AG09319 (cell line): ENCODE measurements around the gene WDR89.
"Not testable (repeated sequence)": the region's sequence is repeated elsewhere in the genome, so short reads cannot be mapped to it uniquely, and the experiment has no call there.

Experiments used
- DNase-seq: peaks from one replicate; pipeline ENCODE4 v3.0.0-alpha.2; 2010; ENCODE audit warnings: low read depth; ENCODE audit errors: extremely low read depth
- CTCF ChIP-seq: IDR thresholded peaks from 2 replicates; pipeline ENCODE4 v1.5.1; 2011; ENCODE audit warnings: low read depth, mild to moderate bottlenecking, inconsistent platforms, low read length, moderate library complexity

WDR89 gene

GRCh38 chr14:63633801-63634200 is 7.9 kb downstream of the WDR89 start:
- peak; percentile 26 for TF ChIP-seq CTCF
- DNase-seq, result no peak

GRCh38 chr14:63632932-63633514 is 8.6 kb downstream of the WDR89 start:
- DNase-seq, result no peak
- peak; percentile 48 for TF ChIP-seq CTCF

- DNase-seq, result no peak
Measured at GRCh38 chr14:63624701-63625100, 17.0 kb downstream of the WDR89 start.

GRCh38 chr14:63624203-63624602 is 17.5 kb downstream of the WDR89 start:
- DNase-seq, result no peak
- TF ChIP-seq CTCF, result no peak

More at GRCh38 chr14:63624701-63625100, 17.0 kb downstream of the WDR89 start:
- no peak for TF ChIP-seq CTCF

GRCh38 chr14:63621975-63622374 is 19.7 kb downstream of the WDR89 start:
- not testable (repeated sequence) for DNase-seq

GRCh38 chr14:63616015-63616414 is 25.7 kb downstream of the WDR89 start:
- no peak for DNase-seq
- no peak for TF ChIP-seq CTCF

- no peak for DNase-seq
- no peak for TF ChIP-seq CTCF
Measured at GRCh38 chr14:63614679-63615363, 26.9 kb downstream of the WDR89 start.

- TF ChIP-seq CTCF, result no peak
- DNase-seq, result no peak
Measured at GRCh38 chr14:63611078-63611477, 30.6 kb downstream of the WDR89 start.
